Gastrocnemius medialis (tissue), 4 donors: Measurements from ENCODE around the gene GMFB. TPM values are rescaled to one million over a fixed set of nuclear protein-coding genes. Genes with fewer than 3 reads are reported as not detected.

Source experiments
- ATAC-seq, 2 donors: fragments of 150-250 bp; one replicate each; pipeline ENCODE4 v1.9.1; 2016
- DNase-seq, 2 donors: peaks; one replicate each; pipeline ENCODE4 v3.0.0-alpha.2; 2019
- H3K27ac ChIP-seq, 4 donors: fragments of 200-600 bp; sonication (generic); 1 replicate in 1 of 4; 2 replicates in 3 of 4; pipeline ENCODE4 v1.5.1; 2016 to 2018; ENCODE audit warnings: mild to moderate bottlenecking in 2 of 4, moderate library complexity in 1 of 4
- H3K27me3 ChIP-seq, 3 donors: fragments of 200-600 bp; sonication (generic) in 2 of 3; 1 replicate in 1 of 3; 2 replicates in 2 of 3; pipeline versions ENCODE4 v1.5.1 to v1.6.0; 2016 to 2019; ENCODE audit warnings: mild to moderate bottlenecking in 1 of 3, moderate library complexity in 1 of 3
- H3K36me3 ChIP-seq, 2 donors: fragments of 200-600 bp; sonication (generic) in 1 of 2; one replicate each; pipeline ENCODE4 v1.5.1; 2017 to 2018
- H3K4me1 ChIP-seq, 2 donors: fragments of 200-600 bp; sonication (generic) in 1 of 2; one replicate each; pipeline ENCODE4 v1.5.1; 2016 to 2017; ENCODE audit warnings: mild to moderate bottlenecking in 2 of 2
- H3K4me3 ChIP-seq, 4 donors: fragments of 200-600 bp; sonication (generic) in 3 of 4; 1 replicate in 1 of 4; 2 replicates in 3 of 4; pipeline ENCODE4 v1.5.1; 2016 to 2019; ENCODE audit warnings: mild to moderate bottlenecking in 2 of 4
- H3K9me3 ChIP-seq, 3 donors: fragments of 200-600 bp; sonication (generic) in 2 of 3; 1 replicate in 1 of 3; 2 replicates in 2 of 3; pipeline ENCODE4 v1.5.1; 2016 to 2019
- POLR2A ChIP-seq, 2 donors: fragments of 450-650 bp; IDR thresholded peaks; one replicate each; pipeline ENCODE4 v1.6.1; 2017; ENCODE audit warnings: antibody characterized with exemption in 2 of 2, mild to moderate bottlenecking in 2 of 2, moderate library complexity in 2 of 2
- in situ Hi-C, 4 donors: fragments of 200-750 bp; cut with MboI; loops; one replicate each; pipeline versions ENCODE4 v1.15.0 to v1.8.0; 2017; ENCODE audit warnings: low sequenced_read_pairs in 4 of 4
- intact Hi-C: fragments of 100-400 bp; cut with DNase I; formaldehyde crosslinking; loops from one replicate; pipeline ENCODE4 v1.15.1; 2023; ENCODE audit warnings: low total_unique reads
- total RNA-seq, 4 donors: library from RNA; depleted of rRNA; stranded (reverse); fragments of >200 nt; gene quantifications; one replicate each; pipeline versions ENCODE4 v1.1.0 to v1.2.3, GENCODE V29; 2016
- TF ChIP-seq, protein P1 (sequence below), 5 experiments: fragments of 450-650 bp in 3 of 5; fragments of 200-600 bp in 2 of 5; sonication (generic) in 2 of 5; IDR thresholded peaks in 4 of 5; conservative IDR thresholded peaks in 1 of 5; 1 replicate in 4 of 5; 2 replicates in 1 of 5; pipeline ENCODE4 v1.5.1; 2016 to 2019; ENCODE audit warnings: antibody characterized with exemption in 5 of 5, mild to moderate bottlenecking in 3 of 5, moderate library complexity in 3 of 5

Gene GMFB
- total RNA-seq, 4 donors from 2014 or later = 5.0 to 21.7 (median 7.3) TPM

DNA sequence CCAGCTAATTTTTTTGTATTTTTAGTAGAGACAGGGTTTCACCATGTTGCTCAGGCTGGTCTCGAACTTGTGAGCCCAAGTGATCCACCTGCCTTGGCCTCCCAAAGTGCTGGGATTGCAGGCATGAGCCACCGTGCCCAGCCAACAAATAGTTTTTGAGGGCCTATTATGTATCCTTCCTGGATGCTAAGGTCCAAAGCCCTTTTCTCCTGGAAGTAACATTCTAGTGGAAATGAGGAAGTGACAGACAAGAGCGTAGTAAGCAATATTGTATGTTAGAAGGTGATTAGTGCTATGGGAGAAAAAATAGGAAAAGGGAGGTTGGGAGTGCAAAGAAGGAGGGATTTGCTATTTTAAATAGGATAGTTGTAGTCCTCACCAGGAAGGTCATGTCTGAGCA is 12.0 kb upstream of the GMFB start:
- H3K27me3 ChIP-seq = no peaks in the 10 kb centered on the region
- intact Hi-C loops = no loop called here
- H3K4me3 ChIP-seq = no peak overlapping the region
- ATAC-seq = no peak
- no peak overlapping the region for H3K27ac ChIP-seq
- TF ChIP-seq, protein P1, sequence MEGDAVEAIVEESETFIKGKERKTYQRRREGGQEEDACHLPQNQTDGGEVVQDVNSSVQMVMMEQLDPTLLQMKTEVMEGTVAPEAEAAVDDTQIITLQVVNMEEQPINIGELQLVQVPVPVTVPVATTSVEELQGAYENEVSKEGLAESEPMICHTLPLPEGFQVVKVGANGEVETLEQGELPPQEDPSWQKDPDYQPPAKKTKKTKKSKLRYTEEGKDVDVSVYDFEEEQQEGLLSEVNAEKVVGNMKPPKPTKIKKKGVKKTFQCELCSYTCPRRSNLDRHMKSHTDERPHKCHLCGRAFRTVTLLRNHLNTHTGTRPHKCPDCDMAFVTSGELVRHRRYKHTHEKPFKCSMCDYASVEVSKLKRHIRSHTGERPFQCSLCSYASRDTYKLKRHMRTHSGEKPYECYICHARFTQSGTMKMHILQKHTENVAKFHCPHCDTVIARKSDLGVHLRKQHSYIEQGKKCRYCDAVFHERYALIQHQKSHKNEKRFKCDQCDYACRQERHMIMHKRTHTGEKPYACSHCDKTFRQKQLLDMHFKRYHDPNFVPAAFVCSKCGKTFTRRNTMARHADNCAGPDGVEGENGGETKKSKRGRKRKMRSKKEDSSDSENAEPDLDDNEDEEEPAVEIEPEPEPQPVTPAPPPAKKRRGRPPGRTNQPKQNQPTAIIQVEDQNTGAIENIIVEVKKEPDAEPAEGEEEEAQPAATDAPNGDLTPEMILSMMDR (IDR thresholded peaks at IDR 0.05 in 4 of 5, conservative IDR thresholded peaks at IDR 0.05 in 1 of 5) = no peak
- no peak for TF ChIP-seq POLR2A (IDR thresholded peaks at IDR 0.05)
- no peaks in the 10 kb centered on the region for H3K36me3 ChIP-seq
- in situ Hi-C loops = no loop called here
- no peak for DNase-seq
- no peaks in the 10 kb centered on the region for H3K4me1 ChIP-seq
- no peaks in the 10 kb centered on the region for H3K9me3 ChIP-seq

DNA sequence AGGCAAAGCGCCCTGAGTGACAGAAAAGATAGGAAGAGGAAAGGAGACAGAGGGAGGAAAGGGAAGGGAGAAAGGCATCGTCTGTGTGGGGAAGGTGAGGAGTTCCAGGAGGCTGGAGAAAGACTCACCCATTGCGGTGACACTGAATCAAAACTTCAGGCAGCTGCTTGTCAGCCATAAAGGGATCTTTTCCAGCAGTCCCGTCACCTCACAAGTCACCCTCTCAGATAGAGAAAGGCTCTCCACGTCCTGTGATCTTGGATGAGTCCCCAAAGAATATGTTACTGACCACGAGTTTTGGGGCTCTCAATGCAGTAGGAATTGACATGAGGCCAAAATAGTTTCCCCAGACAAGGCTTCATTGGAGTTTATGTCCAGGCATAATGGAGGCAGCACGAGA is 9.8 kb upstream of the GMFB start:
- Histone ChIP-seq H3K27me3 (no peaks in the 10 kb centered on the region), H3K4me3 (no peak overlapping the region), H3K36me3 (no peaks in the 10 kb centered on the region), H3K4me1 (no peaks in the 10 kb centered on the region), H3K27ac (no peak overlapping the region), H3K9me3 (no peaks in the 10 kb centered on the region)
- in situ Hi-C loops = no loop called here
- TF ChIP-seq, protein P1 (IDR thresholded peaks at IDR 0.05 in 4 of 5, conservative IDR thresholded peaks at IDR 0.05 in 1 of 5) = no peak
- TF ChIP-seq POLR2A (IDR thresholded peaks at IDR 0.05) = no peak
- ATAC-seq = no peak
- intact Hi-C loops = no loop called here
- no peak for DNase-seq

DNA sequence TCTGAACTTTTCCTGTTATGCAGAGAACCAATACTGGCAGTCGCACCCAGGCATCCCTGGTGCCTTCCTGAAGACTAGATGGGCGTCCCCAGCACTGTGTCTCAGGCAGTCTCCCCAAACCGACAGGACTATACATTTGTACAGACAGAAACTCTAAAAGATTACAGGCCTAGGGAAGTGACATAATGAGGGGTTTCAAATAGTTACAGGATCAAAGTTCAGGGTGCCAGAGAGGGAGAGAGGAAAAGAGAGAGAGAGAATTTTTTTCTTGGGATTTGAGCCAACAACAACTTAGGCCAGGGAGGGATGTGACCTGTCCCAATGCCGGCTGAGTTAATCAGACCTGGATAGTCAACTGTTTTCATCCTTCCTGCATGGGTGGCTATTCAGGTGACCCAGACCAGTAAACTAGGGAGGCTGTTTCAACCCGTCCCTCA is 9.3 kb upstream of the GMFB start:
- intact Hi-C loops = no loop called here
- no peaks in the 10 kb centered on the region for H3K27me3 ChIP-seq
- no peak overlapping the region for H3K4me3 ChIP-seq
- no peaks in the 10 kb centered on the region for H3K9me3 ChIP-seq
- no peak overlapping the region for H3K27ac ChIP-seq
- ATAC-seq (no peak), DNase-seq (no peak)
- no peaks in the 10 kb centered on the region for H3K4me1 ChIP-seq
- no peaks in the 10 kb centered on the region for H3K36me3 ChIP-seq
- no peak for TF ChIP-seq POLR2A (IDR thresholded peaks at IDR 0.05)
- TF ChIP-seq, protein P1 (IDR thresholded peaks at IDR 0.05 in 4 of 5, conservative IDR thresholded peaks at IDR 0.05 in 1 of 5) = no peak
- in situ Hi-C loops = no loop called here

DNA sequence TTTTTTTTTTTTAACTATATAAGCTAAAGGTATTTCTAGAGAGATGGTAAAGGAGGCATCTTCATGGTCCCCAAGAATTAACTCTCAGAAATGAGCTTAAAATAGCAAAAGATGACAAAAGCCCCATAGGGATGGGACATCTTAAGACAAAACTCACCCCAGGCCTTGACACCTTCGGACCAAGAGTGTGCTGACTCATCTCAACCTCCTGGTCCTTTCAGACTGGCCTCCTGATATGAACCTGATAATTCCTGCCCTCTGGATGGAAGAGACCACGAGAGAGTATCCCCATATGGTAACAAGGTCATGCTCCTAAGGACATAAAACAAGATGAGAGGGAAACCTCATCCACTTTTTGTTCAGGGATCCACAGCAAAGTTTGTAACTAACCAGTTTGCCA is 8.4 kb upstream of the GMFB start:
- ATAC-seq = no peak
- H3K27me3 ChIP-seq = no peaks in the 10 kb centered on the region
- in situ Hi-C loops (no loop called here), intact Hi-C loops (no loop called here)
- no peak for TF ChIP-seq POLR2A (IDR thresholded peaks at IDR 0.05)
- TF ChIP-seq, protein P1 (IDR thresholded peaks at IDR 0.05 in 4 of 5, conservative IDR thresholded peaks at IDR 0.05 in 1 of 5) = no peak
- no peaks in the 10 kb centered on the region for H3K4me1 ChIP-seq
- H3K36me3 ChIP-seq = no peaks in the 10 kb centered on the region
- no peak overlapping the region for H3K27ac ChIP-seq
- no peaks in the 10 kb centered on the region for H3K9me3 ChIP-seq
- DNase-seq = no peak
- H3K4me3 ChIP-seq = no peak overlapping the region

DNA sequence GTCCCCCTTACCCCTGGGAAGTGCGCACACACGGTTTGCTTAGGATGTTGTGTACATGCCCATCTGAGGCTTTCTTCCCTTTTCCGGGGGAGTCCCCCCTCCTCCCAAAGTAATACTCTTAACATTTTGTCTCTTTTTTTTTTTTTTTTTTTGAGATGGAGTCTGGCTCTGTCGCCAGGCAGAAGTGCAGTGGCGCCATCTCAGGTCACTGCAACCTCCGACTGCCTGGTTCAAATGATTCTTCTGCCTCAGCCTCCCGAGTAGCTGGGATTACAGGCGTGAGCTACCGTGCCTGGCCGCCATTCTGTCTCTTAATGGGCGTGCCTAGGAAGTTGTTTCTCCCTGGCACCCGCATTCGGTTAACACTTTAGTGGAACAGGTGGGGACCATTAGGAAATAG is 4.5 kb upstream of the GMFB start:
- H3K36me3 ChIP-seq = no peaks in the 10 kb centered on the region
- no peaks in the 10 kb centered on the region for H3K27me3 ChIP-seq
- no peak overlapping the region for H3K27ac ChIP-seq
- ATAC-seq (no peak), DNase-seq (no peak)
- H3K9me3 ChIP-seq = no peaks in the 10 kb centered on the region
- TF ChIP-seq POLR2A (IDR thresholded peaks at IDR 0.05) = no peak
- TF ChIP-seq, protein P1 (IDR thresholded peaks at IDR 0.05 in 4 of 5, conservative IDR thresholded peaks at IDR 0.05 in 1 of 5) = no peak
- peaks cover 0 to 7% of the 10 kb centered on the region in 2 donors for H3K4me1 ChIP-seq
- in situ Hi-C loops = no loop called here
- intact Hi-C loops = no loop called here
- no peak overlapping the region for H3K4me3 ChIP-seq
